Ishikawa (cell line): ENCODE results near the gene JPT2.

Source experiments
- CEBPB ChIP-seq: IDR thresholded peaks from 2 replicates; pipeline ENCODE4 v1.6.1; 2012
- CREB1 ChIP-seq: IDR thresholded peaks from 2 replicates; pipeline ENCODE4 v1.6.1; 2012; ENCODE audit warnings: low read depth
- EGR1 ChIP-seq: IDR thresholded peaks from 2 replicates; pipeline ENCODE4 v1.6.1; 2012
- EP300 ChIP-seq: IDR thresholded peaks from 2 replicates; pipeline ENCODE4 v1.6.1; 2012; ENCODE audit warnings: borderline replicate concordance
- FOXM1 ChIP-seq: IDR thresholded peaks from 2 replicates; pipeline ENCODE4 v1.6.1; 2012; ENCODE audit warnings: low read depth, borderline replicate concordance
- MAX ChIP-seq: IDR thresholded peaks from 2 replicates; pipeline ENCODE4 v1.6.1; 2012
- NFIC ChIP-seq: IDR thresholded peaks from 2 replicates; pipeline ENCODE4 v1.6.1; 2012
- RAD21 ChIP-seq: IDR thresholded peaks from 2 replicates; pipeline ENCODE4 v1.6.1; 2012; ENCODE audit warnings: low read depth
- REST ChIP-seq: IDR thresholded peaks from 2 replicates; pipeline ENCODE4 v1.6.1; 2012; ENCODE audit warnings: low read depth, mild to moderate bottlenecking
- TAF1 ChIP-seq: IDR thresholded peaks from 2 replicates; pipeline ENCODE4 v1.6.1; 2012; ENCODE audit warnings: low read depth, mild to moderate bottlenecking
- TCF12 ChIP-seq: IDR thresholded peaks from 2 replicates; pipeline ENCODE4 v1.6.1; 2012; ENCODE audit warnings: low read depth
- TEAD4 ChIP-seq: IDR thresholded peaks from 2 replicates; pipeline ENCODE4 v1.6.1; 2012
- YY1 ChIP-seq: IDR thresholded peaks from 2 replicates; pipeline ENCODE4 v1.6.1; 2012; ENCODE audit warnings: low read depth
- ZBTB7A ChIP-seq: IDR thresholded peaks from 2 replicates; pipeline ENCODE4 v1.6.1; 2012; ENCODE audit warnings: low read depth
- TF ChIP-seq, protein P1 (sequence below): IDR thresholded peaks from 2 replicates; pipeline ENCODE4 v1.6.1; 2012

JPT2 gene

GRCh38 chr16:1631931-1632637 lies 46.0 kb upstream of the JPT2 start:
- TF ChIP-seq TCF12 (no peak), CEBPB (no peak), RAD21 (no peak), TAF1 (no peak), REST (no peak), CREB1 (no peak), YY1 (no peak), ZBTB7A (no peak), NFIC (no peak), TEAD4 (no peak)
- TF ChIP-seq, protein P1, sequence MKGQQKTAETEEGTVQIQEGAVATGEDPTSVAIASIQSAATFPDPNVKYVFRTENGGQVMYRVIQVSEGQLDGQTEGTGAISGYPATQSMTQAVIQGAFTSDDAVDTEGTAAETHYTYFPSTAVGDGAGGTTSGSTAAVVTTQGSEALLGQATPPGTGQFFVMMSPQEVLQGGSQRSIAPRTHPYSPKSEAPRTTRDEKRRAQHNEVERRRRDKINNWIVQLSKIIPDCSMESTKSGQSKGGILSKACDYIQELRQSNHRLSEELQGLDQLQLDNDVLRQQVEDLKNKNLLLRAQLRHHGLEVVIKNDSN = no peak

GRCh38 chr16:1632638-1632970 lies 45.5 kb upstream of the JPT2 start:
- TF ChIP-seq FOXM1 = no peak
- TF ChIP-seq, protein P1 = no peak
- TF ChIP-seq NFIC = no peak

GRCh38 chr16:1633310-1633709 lies 44.8 kb upstream of the JPT2 start:
- TF ChIP-seq RAD21 (no peak), EP300 (no peak), CREB1 (no peak), YY1 (no peak), CEBPB (no peak), EGR1 (no peak), TAF1 (no peak), NFIC (no peak), TCF12 (no peak), TEAD4 (no peak), REST (no peak), MAX (no peak), FOXM1 (no peak), ZBTB7A (no peak)
- TF ChIP-seq, protein P1 = no peak

GRCh38 chr16:1634541-1634940 lies 43.5 kb upstream of the JPT2 start:
- no peak for TF ChIP-seq RAD21
- no peak for TF ChIP-seq CEBPB
- no peak for TF ChIP-seq TCF12
- TF ChIP-seq, protein P1 = no peak
- no peak for TF ChIP-seq MAX
- TF ChIP-seq REST = no peak
- no peak for TF ChIP-seq EGR1
- TF ChIP-seq TEAD4 = no peak
- TF ChIP-seq ZBTB7A = no peak
- no peak for TF ChIP-seq YY1
